Suprapubic skin (tissue), 4 donors: ENCODE measurements around the gene NPTX1. TPM values are rescaled to one million over a fixed set of nuclear protein-coding genes. Genes with fewer than 3 reads are reported as not detected.

Source experiments
- DNase-seq, 2 donors: peaks; one replicate each; pipeline ENCODE4 v3.0.0-alpha.2; 2019; ENCODE audit warnings: low spot score in 2 of 2
- H3K27ac ChIP-seq: fragments of 200-600 bp; sonication (generic); one replicate; pipeline ENCODE4 v1.5.1; 2019
- H3K27me3 ChIP-seq: fragments of 200-600 bp; sonication (generic); one replicate; pipeline ENCODE4 v1.5.1; 2019
- H3K36me3 ChIP-seq: fragments of 200-600 bp; sonication (generic); one replicate; pipeline ENCODE4 v1.5.1; 2019
- H3K4me1 ChIP-seq: fragments of 200-600 bp; sonication (generic); one replicate; pipeline ENCODE4 v1.5.1; 2019
- H3K4me3 ChIP-seq: fragments of 200-600 bp; sonication (generic); one replicate; pipeline ENCODE4 v1.5.1; 2019; ENCODE audit warnings: mild to moderate bottlenecking
- H3K9me3 ChIP-seq: fragments of 200-600 bp; sonication (generic); one replicate; pipeline ENCODE4 v1.5.1; 2019
- CTCF ChIP-seq, 2 donors: fragments of 200-600 bp in 1 of 2; fragments of 450-650 bp in 1 of 2; sonication (generic) in 1 of 2; IDR thresholded peaks; one replicate each; pipeline ENCODE4 v1.5.1; 2016 to 2019; ENCODE audit warnings: antibody characterized with exemption in 2 of 2, mild to moderate bottlenecking in 1 of 2, moderate library complexity in 1 of 2
- EP300 ChIP-seq: sonication (generic); formaldehyde crosslinking; IDR thresholded peaks from one replicate; pipeline ENCODE4 v1.6.1; 2017; ENCODE audit warnings: antibody characterized with exemption
- POLR2A ChIP-seq, 2 donors: fragments of 450-650 bp; IDR thresholded peaks; one replicate each; pipeline ENCODE4 v1.6.1; 2017; ENCODE audit warnings: antibody characterized with exemption in 2 of 2, mild to moderate bottlenecking in 2 of 2, moderate library complexity in 2 of 2
- POLR2AphosphoS5 ChIP-seq, 3 donors: sonication (generic); formaldehyde crosslinking; IDR thresholded peaks; one replicate each; pipeline ENCODE4 v1.6.1; 2017; ENCODE audit warnings: antibody characterized with exemption in 3 of 3
- whole genome bisulfite sequencing: methylation state at CpG from one replicate; pipeline ENCODE4 v1.1.5; 2018; 5-methylcytosine and 5-hydroxymethylcytosine counted together
- total RNA-seq, 4 donors: library from RNA; depleted of rRNA; stranded (reverse); fragments of >200 nt; gene quantifications; one replicate each; pipeline ENCODE4 v1.1.0, GENCODE V29; 2016

NPTX1 gene
- total RNA-seq, 4 donors from 2014 or later = 0.72 to 4.2 (median 3.7) TPM

DNA sequence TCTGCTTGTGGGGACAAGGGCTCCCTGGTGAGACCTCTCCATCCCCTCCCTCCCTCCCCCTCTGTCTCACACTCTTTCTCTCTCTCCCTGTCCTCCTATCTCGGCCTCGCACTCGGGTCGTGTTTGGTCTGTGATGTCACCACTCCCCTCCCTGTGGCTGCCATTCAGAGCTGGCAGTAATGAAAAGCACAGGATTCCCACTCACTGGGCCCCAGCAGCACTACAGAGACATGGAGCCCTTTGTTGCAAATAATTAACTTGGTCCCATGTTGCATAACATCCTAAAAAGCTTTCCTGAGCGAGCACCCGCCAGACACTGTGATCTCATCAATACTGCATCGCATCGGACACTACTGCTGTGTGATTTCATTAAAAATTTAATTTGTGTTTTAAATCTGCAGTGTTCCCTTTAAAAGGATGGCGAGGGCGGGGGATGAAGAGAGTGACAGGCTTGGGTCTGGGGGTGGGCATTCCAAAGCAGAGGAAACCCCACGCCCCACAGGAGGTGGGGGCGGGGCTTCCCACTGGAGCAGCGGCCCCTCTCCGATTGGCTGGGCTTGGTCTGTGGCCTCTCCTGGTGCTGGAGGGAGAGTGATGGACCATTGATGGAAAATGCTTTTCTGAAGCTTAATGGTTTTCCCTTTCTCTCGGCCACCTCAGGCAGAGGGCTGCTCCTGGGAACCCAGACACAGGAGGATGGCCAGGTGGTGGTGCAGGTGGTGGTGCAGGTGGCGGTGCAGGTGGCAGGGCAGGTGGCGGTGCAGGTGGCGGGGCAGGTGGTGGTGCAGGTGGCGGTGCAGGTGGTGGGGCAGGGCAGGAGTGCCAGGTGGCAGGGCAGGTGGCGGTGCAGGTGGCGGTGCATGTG lies 15.3 kb upstream of the NPTX1 start:
- no peak for DNase-seq
- TF ChIP-seq POLR2AphosphoS5 (IDR thresholded peaks at IDR 0.05) = no peak
- no peak for TF ChIP-seq EP300
- TF ChIP-seq POLR2A (IDR thresholded peaks at IDR 0.05) = no peak
- no peak for TF ChIP-seq CTCF (IDR thresholded peaks at IDR 0.05)
- Histone ChIP-seq H3K4me1 (peaks cover 6% of the 10 kb centered on the region), H3K9me3 (no peaks in the 10 kb centered on the region), H3K36me3 (no peaks in the 10 kb centered on the region), H3K27me3 (peaks cover 54% of the 10 kb centered on the region), H3K4me3 (no peak overlapping the region), H3K27ac (no peak overlapping the region)
- WGBS = 42% methylated on average over 21 of the region's 21 CpGs

- 39% methylated on average over 7 of the region's 7 CpGs for WGBS
- no peak overlapping the region for H3K27ac ChIP-seq
- no peak for TF ChIP-seq POLR2A (IDR thresholded peaks at IDR 0.05)
- no peak for TF ChIP-seq CTCF (IDR thresholded peaks at IDR 0.05)
- TF ChIP-seq POLR2AphosphoS5 (IDR thresholded peaks at IDR 0.05) = no peak
- TF ChIP-seq EP300 = no peak
- H3K4me1 ChIP-seq = no peaks in the 10 kb centered on the region
- no peak for DNase-seq
- H3K9me3 ChIP-seq = no peaks in the 10 kb centered on the region
- no peaks in the 10 kb centered on the region for H3K36me3 ChIP-seq
- H3K4me3 ChIP-seq = no peak overlapping the region
- H3K27me3 ChIP-seq = peaks cover 66% of the 10 kb centered on the region
These were observed 11.1 kb upstream of the NPTX1 start for GRCh38 chr17:80487511-80487910.

DNA sequence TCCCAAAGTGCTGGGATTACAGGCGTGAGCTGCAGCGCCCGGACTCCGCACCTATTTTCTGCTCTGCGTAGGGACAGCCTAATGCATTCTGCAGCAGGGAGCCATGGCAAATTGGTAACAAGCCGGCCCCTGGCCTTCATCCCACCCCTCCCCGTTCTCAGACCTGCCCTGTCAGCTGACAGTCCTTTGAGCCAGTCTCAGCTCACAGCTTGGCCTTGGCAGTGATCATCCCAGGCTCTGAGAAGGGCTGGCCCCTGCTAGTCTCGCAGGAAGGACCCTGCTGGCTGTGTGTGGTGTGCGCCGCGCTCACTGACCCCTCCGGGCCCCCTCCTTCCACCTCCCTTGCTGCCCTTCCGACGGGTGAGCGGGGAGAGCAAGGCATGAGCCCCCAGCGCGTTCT lies 10.3 kb upstream of the NPTX1 start:
- H3K4me1 ChIP-seq = no peaks in the 10 kb centered on the region
- WGBS = 41% methylated on average over 15 of the region's 17 CpGs
- H3K4me3 ChIP-seq = no peak overlapping the region
- H3K36me3 ChIP-seq = no peaks in the 10 kb centered on the region
- H3K27ac ChIP-seq = no peak overlapping the region
- H3K27me3 ChIP-seq = peaks cover 72% of the 10 kb centered on the region
- no peaks in the 10 kb centered on the region for H3K9me3 ChIP-seq
- TF ChIP-seq POLR2A (IDR thresholded peaks at IDR 0.05) (no peak), POLR2AphosphoS5 (IDR thresholded peaks at IDR 0.05) (no peak), CTCF (IDR thresholded peaks at IDR 0.05) (no peak), EP300 (no peak)
- no peak for DNase-seq

GRCh38 chr17:80485846-80486245 lies 9.4 kb upstream of the NPTX1 start:
- Histone ChIP-seq H3K4me3 (no peak overlapping the region), H3K4me1 (no peaks in the 10 kb centered on the region), H3K36me3 (no peaks in the 10 kb centered on the region), H3K27ac (no peak overlapping the region), H3K9me3 (no peaks in the 10 kb centered on the region), H3K27me3 (peaks cover 74% of the 10 kb centered on the region)
- no peak for DNase-seq
- TF ChIP-seq POLR2AphosphoS5 (IDR thresholded peaks at IDR 0.05) (no peak), EP300 (no peak), POLR2A (IDR thresholded peaks at IDR 0.05) (no peak), CTCF (IDR thresholded peaks at IDR 0.05) (no peak)
- 89% methylated on average over 3 of the region's 10 CpGs for WGBS

DNA sequence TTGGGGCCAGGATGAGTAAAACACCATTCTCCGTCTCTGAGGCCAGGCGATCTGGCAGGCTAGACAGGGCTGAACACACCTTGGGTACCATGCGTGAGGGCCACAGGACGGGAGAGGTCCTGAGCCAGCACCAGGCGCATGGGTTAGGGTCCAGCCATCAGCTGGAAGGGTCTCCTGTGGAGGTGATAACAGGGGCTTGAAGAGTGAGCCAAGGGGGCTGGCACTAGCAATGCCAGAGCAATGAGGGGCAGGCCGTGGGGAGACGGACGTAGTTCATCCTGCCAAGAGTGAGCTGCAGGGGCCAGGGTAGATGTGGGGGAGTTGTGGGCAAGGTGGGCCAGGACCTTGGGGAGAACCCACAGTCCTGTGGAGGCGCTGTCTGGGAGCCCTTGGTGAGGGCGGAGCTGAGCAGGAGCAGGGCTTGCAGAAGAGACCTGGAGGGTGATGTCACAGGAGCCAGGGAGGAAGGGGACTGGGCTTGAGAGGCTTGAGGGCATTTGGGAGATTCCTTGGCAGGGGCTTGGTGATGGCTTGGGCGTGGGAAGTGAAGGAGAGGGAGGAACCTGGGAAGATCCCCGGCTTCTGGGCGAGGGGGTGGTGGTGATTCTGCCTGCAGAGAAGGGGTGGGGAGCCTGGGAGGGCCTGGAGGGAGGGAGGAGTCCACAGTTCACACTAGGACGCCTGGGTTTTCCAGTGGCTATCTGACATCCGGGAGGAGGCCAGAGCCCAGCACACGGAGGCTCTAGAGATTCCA lies 6.3 kb upstream of the NPTX1 start:
- H3K4me1 ChIP-seq = peaks cover 15% of the 10 kb centered on the region
- TF ChIP-seq EP300 = no peak
- H3K4me3 ChIP-seq = no peak overlapping the region
- no peaks in the 10 kb centered on the region for H3K36me3 ChIP-seq
- no peak overlapping the region for H3K27ac ChIP-seq
- H3K27me3 ChIP-seq = peaks cover 94% of the 10 kb centered on the region
- no peak for DNase-seq
- no peaks in the 10 kb centered on the region for H3K9me3 ChIP-seq
- 43% methylated on average over 14 of the region's 16 CpGs for WGBS
